Astrocyte of the cerebellum (primary cell): ENCODE measurements around the gene CNOT8.
"Not testable (repeated sequence)": the region's sequence is repeated elsewhere in the genome, so short reads cannot be mapped to it uniquely, and the experiment has no call there.

Experiments used
- DNase-seq: peaks from one replicate; pipeline ENCODE4 v3.0.0-alpha.2; 2011; ENCODE audit warnings: low read depth
- H3K4me3 ChIP-seq: 2 replicates; pipeline ENCODE4 v1.5.1; 2011; ENCODE audit warnings: mild to moderate bottlenecking, low read depth, low read length, moderate library complexity
- CTCF ChIP-seq: IDR thresholded peaks from 2 replicates; pipeline ENCODE4 v1.5.1; 2012; ENCODE audit warnings: low read length, low read depth, moderate library complexity, mild to moderate bottlenecking; ENCODE audit errors: missing control alignments
- in situ Hi-C: cut with HindIII; loops from 2 replicates; pipeline ENCODE4 v1.10.0; 2017; ENCODE audit warnings: low sequenced_read_pairs

The CNOT8 gene

GRCh38 chr5:154834053-154834452, 24.4 kb upstream of the CNOT8 start:
- in situ Hi-C loops: no loop called here
- DNase-seq: no peak
- no peak overlapping the region for H3K4me3 ChIP-seq
- TF ChIP-seq CTCF: no peak

GRCh38 chr5:154835701-154836052, 22.8 kb upstream of the CNOT8 start:
- H3K4me3 ChIP-seq, DNase-seq, in situ Hi-C loops: not testable (repeated sequence)

- no peak overlapping the region for H3K4me3 ChIP-seq
- TF ChIP-seq CTCF: no peak
- in situ Hi-C loops: no loop called here
- DNase-seq: no peak
Measured at GRCh38 chr5:154836225-154836624, 22.2 kb upstream of the CNOT8 start.

GRCh38 chr5:154837009-154837901, 21.2 kb upstream of the CNOT8 start:
- TF ChIP-seq CTCF: no peak
- in situ Hi-C loops: no loop called here

GRCh38 chr5:154840435-154841272, 17.8 kb upstream of the CNOT8 start:
- in situ Hi-C loops: no loop called here
- TF ChIP-seq CTCF: no peak

More at GRCh38 chr5:154837009-154837901, 21.2 kb upstream of the CNOT8 start:
- no peak overlapping the region for H3K4me3 ChIP-seq
- DNase-seq: no peak

GRCh38 chr5:154841273-154841661, 17.2 kb upstream of the CNOT8 start:
- in situ Hi-C loops: no loop called here
- no peak for DNase-seq
- no peak for TF ChIP-seq CTCF
- H3K4me3 ChIP-seq: no peak overlapping the region

More at GRCh38 chr5:154840435-154841272, 17.8 kb upstream of the CNOT8 start:
- H3K4me3 ChIP-seq: no peak overlapping the region
- no peak for DNase-seq
